ENCODE measurements around the gene RIN3.

RIN3 gene

GRCh38 chr14:92696366-92696765 is 182.8 kb downstream of the RIN3 start:
- no peaks in the 10 kb centered on the region for H3K36me3 ChIP-seq (ENCODE audit: control insufficient read depth in 1 of 2, insufficient read depth in 2 of 2, low read length in 2 of 2)
- no peak overlapping the region for H3K4me3 ChIP-seq (ENCODE audit: low read depth in 1 of 2, low read length in 2 of 2)
- H3K4me1 ChIP-seq (ENCODE audit: control insufficient read depth in 1 of 2, insufficient read depth in 2 of 2, low read length in 2 of 2) = peaks cover 3 to 14% of the 10 kb centered on the region in 2 donors
- H3K27me3 ChIP-seq (ENCODE audit: low read depth, low read length) = no peaks in the 10 kb centered on the region
- no peak overlapping the region for H3K27ac ChIP-seq (ENCODE audit: low read length)
- no peaks in the 10 kb centered on the region for H3K9me3 ChIP-seq (ENCODE audit: control insufficient read depth in 1 of 2, low read length in 2 of 2)

- Histone ChIP-seq H3K9me3 (ENCODE audit: control insufficient read depth in 1 of 2, low read length in 2 of 2) (no peaks in the 10 kb centered on the region), H3K27me3 (ENCODE audit: low read depth, low read length) (no peaks in the 10 kb centered on the region), H3K27ac (ENCODE audit: low read length) (no peak overlapping the region), H3K4me3 (ENCODE audit: low read depth in 1 of 2, low read length in 2 of 2) (no peak overlapping the region), H3K4me1 (ENCODE audit: control insufficient read depth in 1 of 2, insufficient read depth in 2 of 2, low read length in 2 of 2) (peaks cover 0 to 3% of the 10 kb centered on the region in 2 donors), H3K36me3 (ENCODE audit: control insufficient read depth in 1 of 2, insufficient read depth in 2 of 2, low read length in 2 of 2) (peaks cover 0 to under 1% of the 10 kb centered on the region in 2 donors)
These were observed 184.8 kb downstream of the RIN3 start for GRCh38 chr14:92698393-92698792.

GRCh38 chr14:92701826-92702225 is 188.2 kb downstream of the RIN3 start:
- Histone ChIP-seq H3K27ac (ENCODE audit: low read length) (no peak overlapping the region), H3K36me3 (ENCODE audit: control insufficient read depth in 1 of 2, insufficient read depth in 2 of 2, low read length in 2 of 2) (peaks cover 10 to 28% of the 10 kb centered on the region in 2 donors), H3K4me1 (ENCODE audit: control insufficient read depth in 1 of 2, insufficient read depth in 2 of 2, low read length in 2 of 2) (no peaks in the 10 kb centered on the region), H3K27me3 (ENCODE audit: low read depth, low read length) (no peaks in the 10 kb centered on the region), H3K9me3 (ENCODE audit: control insufficient read depth in 1 of 2, low read length in 2 of 2) (no peaks in the 10 kb centered on the region), H3K4me3 (ENCODE audit: low read depth in 1 of 2, low read length in 2 of 2) (no peak overlapping the region)

GRCh38 chr14:92702441-92702918 is 188.9 kb downstream of the RIN3 start:
- Histone ChIP-seq H3K9me3 (ENCODE audit: control insufficient read depth in 1 of 2, low read length in 2 of 2) (no peaks in the 10 kb centered on the region), H3K36me3 (ENCODE audit: control insufficient read depth in 1 of 2, insufficient read depth in 2 of 2, low read length in 2 of 2) (peaks cover 11 to 33% of the 10 kb centered on the region in 2 donors), H3K27me3 (ENCODE audit: low read depth, low read length) (no peaks in the 10 kb centered on the region), H3K4me1 (ENCODE audit: control insufficient read depth in 1 of 2, insufficient read depth in 2 of 2, low read length in 2 of 2) (no peaks in the 10 kb centered on the region), H3K4me3 (ENCODE audit: low read depth in 1 of 2, low read length in 2 of 2) (no peak overlapping the region), H3K27ac (ENCODE audit: low read length) (no peak overlapping the region)

- Histone ChIP-seq H3K36me3 (ENCODE audit: control insufficient read depth in 1 of 2, insufficient read depth in 2 of 2, low read length in 2 of 2) (peaks cover 11 to 33% of the 10 kb centered on the region in 2 donors), H3K27me3 (ENCODE audit: low read depth, low read length) (no peaks in the 10 kb centered on the region), H3K27ac (ENCODE audit: low read length) (no peak overlapping the region), H3K4me3 (ENCODE audit: low read depth in 1 of 2, low read length in 2 of 2) (no peak overlapping the region), H3K9me3 (ENCODE audit: control insufficient read depth in 1 of 2, low read length in 2 of 2) (no peaks in the 10 kb centered on the region), H3K4me1 (ENCODE audit: control insufficient read depth in 1 of 2, insufficient read depth in 2 of 2, low read length in 2 of 2) (no peaks in the 10 kb centered on the region)
These were observed 189.9 kb downstream of the RIN3 start for GRCh38 chr14:92703516-92703915.

- Histone ChIP-seq H3K4me3 (ENCODE audit: low read depth in 1 of 2, low read length in 2 of 2) (no peak overlapping the region), H3K9me3 (ENCODE audit: control insufficient read depth in 1 of 2, low read length in 2 of 2) (no peaks in the 10 kb centered on the region), H3K36me3 (ENCODE audit: control insufficient read depth in 1 of 2, insufficient read depth in 2 of 2, low read length in 2 of 2) (peaks cover 11 to 33% of the 10 kb centered on the region in 2 donors), H3K27me3 (ENCODE audit: low read depth, low read length) (no peaks in the 10 kb centered on the region), H3K27ac (ENCODE audit: low read length) (no peak overlapping the region), H3K4me1 (ENCODE audit: control insufficient read depth in 1 of 2, insufficient read depth in 2 of 2, low read length in 2 of 2) (no peaks in the 10 kb centered on the region)
These were observed 190.6 kb downstream of the RIN3 start for GRCh38 chr14:92704036-92704804.

- Histone ChIP-seq H3K27ac (ENCODE audit: low read length) (no peak overlapping the region), H3K27me3 (ENCODE audit: low read depth, low read length) (no peaks in the 10 kb centered on the region), H3K4me1 (ENCODE audit: control insufficient read depth in 1 of 2, insufficient read depth in 2 of 2, low read length in 2 of 2) (no peaks in the 10 kb centered on the region), H3K4me3 (ENCODE audit: low read depth in 1 of 2, low read length in 2 of 2) (no peak overlapping the region), H3K9me3 (ENCODE audit: control insufficient read depth in 1 of 2, low read length in 2 of 2) (no peaks in the 10 kb centered on the region), H3K36me3 (ENCODE audit: control insufficient read depth in 1 of 2, insufficient read depth in 2 of 2, low read length in 2 of 2) (peaks cover 17 to 38% of the 10 kb centered on the region in 2 donors)
These were observed 191.2 kb downstream of the RIN3 start for GRCh38 chr14:92704821-92705220.

- Histone ChIP-seq H3K36me3 (ENCODE audit: control insufficient read depth in 1 of 2, insufficient read depth in 2 of 2, low read length in 2 of 2) (peaks cover 32 to 53% of the 10 kb centered on the region in 2 donors), H3K27me3 (ENCODE audit: low read depth, low read length) (no peaks in the 10 kb centered on the region)
These were observed 192.8 kb downstream of the RIN3 start for GRCh38 chr14:92706386-92706785.

GRCh38 chr14:92709340-92710000 is 195.9 kb downstream of the RIN3 start:
- H3K27ac ChIP-seq (ENCODE audit: low read length) = no peak overlapping the region
- H3K36me3 ChIP-seq (ENCODE audit: control insufficient read depth in 1 of 2, insufficient read depth in 2 of 2, low read length in 2 of 2) = peaks cover 43 to 57% of the 10 kb centered on the region in 2 donors
- no peaks in the 10 kb centered on the region for H3K27me3 ChIP-seq (ENCODE audit: low read depth, low read length)
- H3K9me3 ChIP-seq (ENCODE audit: control insufficient read depth in 1 of 2, low read length in 2 of 2) = no peaks in the 10 kb centered on the region
- no peak overlapping the region for H3K4me3 ChIP-seq (ENCODE audit: low read depth in 1 of 2, low read length in 2 of 2)
- H3K4me1 ChIP-seq (ENCODE audit: control insufficient read depth in 1 of 2, insufficient read depth in 2 of 2, low read length in 2 of 2) = no peaks in the 10 kb centered on the region

More at GRCh38 chr14:92706386-92706785, 192.8 kb downstream of the RIN3 start:
- Histone ChIP-seq H3K4me1 (ENCODE audit: control insufficient read depth in 1 of 2, insufficient read depth in 2 of 2, low read length in 2 of 2) (no peaks in the 10 kb centered on the region), H3K27ac (ENCODE audit: low read length) (no peak overlapping the region), H3K4me3 (ENCODE audit: low read depth in 1 of 2, low read length in 2 of 2) (no peak overlapping the region), H3K9me3 (ENCODE audit: control insufficient read depth in 1 of 2, low read length in 2 of 2) (no peaks in the 10 kb centered on the region)

- H3K27me3 ChIP-seq (ENCODE audit: low read depth, low read length) = no peaks in the 10 kb centered on the region
- H3K27ac ChIP-seq (ENCODE audit: low read length) = no peak overlapping the region
These were observed 196.4 kb downstream of the RIN3 start for GRCh38 chr14:92710001-92710341.

GRCh38 chr14:92711976-92712653 is 198.5 kb downstream of the RIN3 start:
- H3K36me3 ChIP-seq (ENCODE audit: control insufficient read depth in 1 of 2, insufficient read depth in 2 of 2, low read length in 2 of 2) = peaks cover 35 to 43% of the 10 kb centered on the region in 2 donors
- H3K4me3 ChIP-seq (ENCODE audit: low read depth in 1 of 2, low read length in 2 of 2) = no peak overlapping the region
- no peaks in the 10 kb centered on the region for H3K4me1 ChIP-seq (ENCODE audit: control insufficient read depth in 1 of 2, insufficient read depth in 2 of 2, low read length in 2 of 2)
- no peaks in the 10 kb centered on the region for H3K27me3 ChIP-seq (ENCODE audit: low read depth, low read length)
- no peaks in the 10 kb centered on the region for H3K9me3 ChIP-seq (ENCODE audit: control insufficient read depth in 1 of 2, low read length in 2 of 2)
- no peak overlapping the region for H3K27ac ChIP-seq (ENCODE audit: low read length)

More at GRCh38 chr14:92710001-92710341, 196.4 kb downstream of the RIN3 start:
- H3K36me3 ChIP-seq (ENCODE audit: control insufficient read depth in 1 of 2, insufficient read depth in 2 of 2, low read length in 2 of 2) = peaks cover 43 to 53% of the 10 kb centered on the region in 2 donors
- H3K4me3 ChIP-seq (ENCODE audit: low read depth in 1 of 2, low read length in 2 of 2) = no peak overlapping the region
- no peaks in the 10 kb centered on the region for H3K9me3 ChIP-seq (ENCODE audit: control insufficient read depth in 1 of 2, low read length in 2 of 2)
- H3K4me1 ChIP-seq (ENCODE audit: control insufficient read depth in 1 of 2, insufficient read depth in 2 of 2, low read length in 2 of 2) = no peaks in the 10 kb centered on the region

Data from muscle layer of duodenum (tissue), 2 donors.